ENCODE data around the gene CLEC7A.

GRCh38 chr12:10110256-10110844, 19.6 kb downstream of the CLEC7A start:
- no peak for TF ChIP-seq CTCF (IDR thresholded peaks at IDR 0.05; ENCODE audit: low read depth, low read length, missing input control)
- TF ChIP-seq SP1 (IDR thresholded peaks at IDR 0.05), result no peak
- no peak for TF ChIP-seq REST (IDR thresholded peaks at IDR 0.05)
- no peak for TF ChIP-seq NR2F2 (IDR thresholded peaks at IDR 0.05)
